NAMALWA (cell line): Measurements from ENCODE around the gene FBXO44.
A peak's percentile ranks its signal among the peaks of the same experiment; 100 is the strongest.

Experiments
- DNase-seq: peaks from one replicate; pipeline ENCODE4 v3.0.0-alpha.2; 2015; ENCODE audit warnings: low spot score

The FBXO44 gene

GRCh38 chr1:11690397-11691301, 36.0 kb downstream of the FBXO44 start:
- no peak for DNase-seq

GRCh38 chr1:11691302-11691914, 36.7 kb downstream of the FBXO44 start, which contains the start of gene DRAXIN:
Gene DRAXIN, plus strand, starts transcription at chr1:11691710. Its CDS starts 14,549 bp downstream, at chr1:11706259.
- DNase-seq = no peak

- DNase-seq = no peak
These were observed 37.4 kb downstream of the FBXO44 start for GRCh38 chr1:11691928-11692711.

GRCh38 chr1:11693024-11693590, 38.4 kb downstream of the FBXO44 start:
- DNase-seq = no peak

GRCh38 chr1:11693917-11694316, 39.2 kb downstream of the FBXO44 start:
- no peak for DNase-seq

GRCh38 chr1:11695861-11696260, 41.2 kb downstream of the FBXO44 start:
- no peak for DNase-seq

- no peak for DNase-seq
These were observed 42.7 kb downstream of the FBXO44 start for GRCh38 chr1:11697188-11697892.

- no peak for DNase-seq
These were observed 43.2 kb downstream of the FBXO44 start for GRCh38 chr1:11697893-11698210.

- no peak for DNase-seq
These were observed 46.2 kb downstream of the FBXO44 start for GRCh38 chr1:11700601-11701467.

GRCh38 chr1:11701551-11701961, 46.9 kb downstream of the FBXO44 start:
- no peak for DNase-seq

- no peak for DNase-seq
These were observed 47.5 kb downstream of the FBXO44 start for GRCh38 chr1:11701981-11702803.

GRCh38 chr1:11703357-11704193, 48.9 kb downstream of the FBXO44 start:
- peak; percentile 36 for DNase-seq

GRCh38 chr1:11704194-11704529, 49.5 kb downstream of the FBXO44 start:
- no peak for DNase-seq

GRCh38 chr1:11704691-11705475, 50.2 kb downstream of the FBXO44 start:
- no peak for DNase-seq

- no peak for DNase-seq
These were observed 50.9 kb downstream of the FBXO44 start for GRCh38 chr1:11705596-11705995.

GRCh38 chr1:11706292-11706691, 51.6 kb downstream of the FBXO44 start:
- no peak for DNase-seq

- DNase-seq = peak; percentile 58
These were observed 53.1 kb downstream of the FBXO44 start for GRCh38 chr1:11707621-11708276.
